Ishikawa (cell line): ENCODE measurements around the gene GRB10.

Experiments
- CEBPB ChIP-seq: IDR thresholded peaks from 2 replicates; pipeline ENCODE4 v1.6.1; 2012
- CREB1 ChIP-seq: IDR thresholded peaks from 2 replicates; pipeline ENCODE4 v1.6.1; 2012; ENCODE audit warnings: low read depth
- EGR1 ChIP-seq: IDR thresholded peaks from 2 replicates; pipeline ENCODE4 v1.6.1; 2012
- EP300 ChIP-seq: IDR thresholded peaks from 2 replicates; pipeline ENCODE4 v1.6.1; 2012; ENCODE audit warnings: borderline replicate concordance
- FOXM1 ChIP-seq: IDR thresholded peaks from 2 replicates; pipeline ENCODE4 v1.6.1; 2012; ENCODE audit warnings: low read depth, borderline replicate concordance
- NFIC ChIP-seq: IDR thresholded peaks from 2 replicates; pipeline ENCODE4 v1.6.1; 2012
- RAD21 ChIP-seq: IDR thresholded peaks from 2 replicates; pipeline ENCODE4 v1.6.1; 2012; ENCODE audit warnings: low read depth
- TAF1 ChIP-seq: IDR thresholded peaks from 2 replicates; pipeline ENCODE4 v1.6.1; 2012; ENCODE audit warnings: low read depth, mild to moderate bottlenecking
- TCF12 ChIP-seq: IDR thresholded peaks from 2 replicates; pipeline ENCODE4 v1.6.1; 2012; ENCODE audit warnings: low read depth
- TEAD4 ChIP-seq: IDR thresholded peaks from 2 replicates; pipeline ENCODE4 v1.6.1; 2012
- YY1 ChIP-seq: IDR thresholded peaks from 2 replicates; pipeline ENCODE4 v1.6.1; 2012; ENCODE audit warnings: low read depth
- ZBTB7A ChIP-seq: IDR thresholded peaks from 2 replicates; pipeline ENCODE4 v1.6.1; 2012; ENCODE audit warnings: low read depth
- TF ChIP-seq, protein P1 (sequence below): IDR thresholded peaks from 2 replicates; pipeline ENCODE4 v1.6.1; 2012; ENCODE audit warnings: low read depth, mild to moderate bottlenecking
- TF ChIP-seq, protein P2 (sequence below): IDR thresholded peaks from 2 replicates; pipeline ENCODE4 v1.6.1; 2012
- TF ChIP-seq, protein P3 (sequence below): IDR thresholded peaks from 2 replicates; pipeline ENCODE4 v1.6.1; 2012

Gene GRB10

DNA sequence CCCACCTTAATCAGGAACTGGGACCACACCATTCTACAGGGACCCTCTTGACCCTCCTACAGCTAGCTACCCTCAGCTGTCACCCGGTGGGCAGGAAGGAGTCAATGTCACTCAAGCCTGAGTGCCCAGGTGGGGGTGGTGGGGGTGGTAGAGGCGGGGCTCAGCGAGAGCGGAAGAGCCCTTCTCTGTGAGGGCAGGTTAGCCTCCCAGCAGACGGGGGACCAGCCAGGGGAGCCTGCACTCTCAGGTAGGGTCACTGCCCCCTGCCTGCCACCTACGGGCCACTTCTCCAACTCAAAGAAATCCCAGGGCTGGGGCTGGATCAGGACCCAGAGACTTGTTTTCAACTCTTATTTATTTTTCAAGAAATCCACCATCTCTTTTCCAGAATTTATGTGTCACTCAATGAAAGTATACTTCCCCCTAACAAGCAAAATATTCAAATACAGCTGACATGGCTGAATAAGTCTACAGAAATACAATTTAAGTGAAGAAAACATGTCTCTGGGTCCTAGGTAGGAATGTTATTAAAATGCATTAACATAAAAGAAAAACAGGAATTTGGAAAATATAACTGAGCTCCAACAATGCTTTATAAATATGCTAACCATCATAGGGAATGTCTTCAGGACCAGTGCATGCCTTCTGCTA, 154.1 kb downstream of the GRB10 start:
- TF ChIP-seq FOXM1 (no peak), CEBPB (no peak), CREB1 (no peak), TCF12 (no peak), ZBTB7A (no peak), EGR1 (no peak), EP300 (no peak), TEAD4 (no peak), NFIC (no peak), YY1 (no peak), TAF1 (no peak), RAD21 (no peak)
- TF ChIP-seq, protein P1, sequence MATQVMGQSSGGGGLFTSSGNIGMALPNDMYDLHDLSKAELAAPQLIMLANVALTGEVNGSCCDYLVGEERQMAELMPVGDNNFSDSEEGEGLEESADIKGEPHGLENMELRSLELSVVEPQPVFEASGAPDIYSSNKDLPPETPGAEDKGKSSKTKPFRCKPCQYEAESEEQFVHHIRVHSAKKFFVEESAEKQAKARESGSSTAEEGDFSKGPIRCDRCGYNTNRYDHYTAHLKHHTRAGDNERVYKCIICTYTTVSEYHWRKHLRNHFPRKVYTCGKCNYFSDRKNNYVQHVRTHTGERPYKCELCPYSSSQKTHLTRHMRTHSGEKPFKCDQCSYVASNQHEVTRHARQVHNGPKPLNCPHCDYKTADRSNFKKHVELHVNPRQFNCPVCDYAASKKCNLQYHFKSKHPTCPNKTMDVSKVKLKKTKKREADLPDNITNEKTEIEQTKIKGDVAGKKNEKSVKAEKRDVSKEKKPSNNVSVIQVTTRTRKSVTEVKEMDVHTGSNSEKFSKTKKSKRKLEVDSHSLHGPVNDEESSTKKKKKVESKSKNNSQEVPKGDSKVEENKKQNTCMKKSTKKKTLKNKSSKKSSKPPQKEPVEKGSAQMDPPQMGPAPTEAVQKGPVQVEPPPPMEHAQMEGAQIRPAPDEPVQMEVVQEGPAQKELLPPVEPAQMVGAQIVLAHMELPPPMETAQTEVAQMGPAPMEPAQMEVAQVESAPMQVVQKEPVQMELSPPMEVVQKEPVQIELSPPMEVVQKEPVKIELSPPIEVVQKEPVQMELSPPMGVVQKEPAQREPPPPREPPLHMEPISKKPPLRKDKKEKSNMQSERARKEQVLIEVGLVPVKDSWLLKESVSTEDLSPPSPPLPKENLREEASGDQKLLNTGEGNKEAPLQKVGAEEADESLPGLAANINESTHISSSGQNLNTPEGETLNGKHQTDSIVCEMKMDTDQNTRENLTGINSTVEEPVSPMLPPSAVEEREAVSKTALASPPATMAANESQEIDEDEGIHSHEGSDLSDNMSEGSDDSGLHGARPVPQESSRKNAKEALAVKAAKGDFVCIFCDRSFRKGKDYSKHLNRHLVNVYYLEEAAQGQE: no peak
- TF ChIP-seq, protein P2, sequence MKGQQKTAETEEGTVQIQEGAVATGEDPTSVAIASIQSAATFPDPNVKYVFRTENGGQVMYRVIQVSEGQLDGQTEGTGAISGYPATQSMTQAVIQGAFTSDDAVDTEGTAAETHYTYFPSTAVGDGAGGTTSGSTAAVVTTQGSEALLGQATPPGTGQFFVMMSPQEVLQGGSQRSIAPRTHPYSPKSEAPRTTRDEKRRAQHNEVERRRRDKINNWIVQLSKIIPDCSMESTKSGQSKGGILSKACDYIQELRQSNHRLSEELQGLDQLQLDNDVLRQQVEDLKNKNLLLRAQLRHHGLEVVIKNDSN: no peak
- TF ChIP-seq, protein P3, sequence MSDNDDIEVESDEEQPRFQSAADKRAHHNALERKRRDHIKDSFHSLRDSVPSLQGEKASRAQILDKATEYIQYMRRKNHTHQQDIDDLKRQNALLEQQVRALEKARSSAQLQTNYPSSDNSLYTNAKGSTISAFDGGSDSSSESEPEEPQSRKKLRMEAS: no peak

DNA sequence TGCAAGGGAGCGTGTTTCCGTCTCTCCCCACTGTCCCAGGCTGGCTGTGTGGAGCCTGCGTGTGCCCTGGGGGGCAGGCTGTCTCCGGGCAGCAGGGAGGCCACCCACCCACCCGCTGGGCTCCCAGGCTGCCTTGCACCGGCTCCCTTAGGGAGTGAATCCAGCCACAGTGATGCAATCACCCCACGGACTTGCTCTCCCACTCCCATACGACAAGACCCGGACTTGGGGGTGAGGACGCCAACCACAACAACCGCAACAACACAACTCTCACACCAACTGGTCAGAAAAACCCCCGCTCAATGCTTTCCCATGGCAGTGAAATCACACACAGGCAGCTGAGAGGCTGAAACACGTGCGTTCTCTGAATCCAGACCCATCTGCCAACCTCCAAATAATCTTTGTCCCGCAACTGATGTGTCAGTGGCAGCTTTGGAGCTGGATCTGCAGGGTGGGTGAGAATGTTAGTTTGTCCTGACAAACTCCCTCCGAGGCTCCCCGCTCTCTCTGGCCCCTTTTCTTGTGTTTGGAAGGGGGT, 154.8 kb downstream of the GRB10 start:
- TF ChIP-seq FOXM1 (no peak), TAF1 (no peak), TCF12 (no peak), YY1 (no peak), CREB1 (no peak), EP300 (no peak), TEAD4 (no peak), CEBPB (no peak), EGR1 (no peak), NFIC (no peak), RAD21 (no peak), ZBTB7A (no peak)
- TF ChIP-seq, protein P2: no peak
- TF ChIP-seq, protein P3: no peak
- TF ChIP-seq, protein P1: no peak

DNA sequence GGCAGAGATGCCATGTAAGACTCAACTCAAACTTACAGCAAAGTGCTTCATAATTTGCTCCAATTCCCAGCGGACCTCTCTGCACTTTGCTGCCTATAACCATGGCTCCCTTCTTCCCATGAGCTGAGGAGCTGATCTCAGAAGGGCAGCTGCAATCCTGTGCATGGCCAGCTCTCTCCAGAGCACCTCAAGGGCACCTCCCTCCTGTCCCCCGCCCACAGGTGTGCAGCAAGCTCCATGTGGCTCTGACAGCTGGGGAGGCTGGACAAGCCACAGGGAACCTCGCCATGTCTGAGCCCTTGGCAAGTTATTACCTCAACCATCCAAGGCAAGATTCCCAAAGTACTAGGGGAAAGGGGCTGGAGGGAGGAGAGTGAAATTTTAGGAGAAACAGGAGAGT, 156.4 kb downstream of the GRB10 start:
- TF ChIP-seq CREB1 (no peak), ZBTB7A (no peak), CEBPB (no peak), NFIC (no peak), EP300 (no peak), RAD21 (no peak), TCF12 (no peak), EGR1 (no peak), TAF1 (no peak), FOXM1 (no peak), YY1 (no peak), TEAD4 (no peak)
- TF ChIP-seq, protein P3: no peak
- TF ChIP-seq, protein P2: no peak
- TF ChIP-seq, protein P1: no peak
